Fibroblast of skin of right biceps (primary cell): Measurements from ENCODE around the gene ATP10A.

Experiments
- DNase-seq: peaks from one replicate; pipeline ENCODE4 v3.0.0-alpha.2; 2013

ATP10A gene

GRCh38 chr15:25694239-25694584, 168.9 kb downstream of the ATP10A start:
- DNase-seq = no peak

GRCh38 chr15:25693321-25694238, 169.5 kb downstream of the ATP10A start:
- DNase-seq = no peak

- DNase-seq = peak; percentile 39
Observed at GRCh38 chr15:25691544-25692430, 171.3 kb downstream of the ATP10A start.

- DNase-seq = peak; percentile 87
Observed at GRCh38 chr15:25690673-25691543, 172.2 kb downstream of the ATP10A start.

GRCh38 chr15:25689592-25689991, 173.5 kb downstream of the ATP10A start:
- DNase-seq = no peak

- no peak for DNase-seq
Observed at GRCh38 chr15:25688166-25688565, 175.0 kb downstream of the ATP10A start.

- DNase-seq = no peak
Observed at GRCh38 chr15:25687689-25688088, 175.4 kb downstream of the ATP10A start.

GRCh38 chr15:25687276-25687675, 175.9 kb downstream of the ATP10A start:
- DNase-seq = no peak

- no peak for DNase-seq
Observed at GRCh38 chr15:25686780-25687179, 176.3 kb downstream of the ATP10A start.

- DNase-seq = peak; percentile 92
Observed at GRCh38 chr15:25684521-25685431, 178.4 kb downstream of the ATP10A start.

GRCh38 chr15:25683911-25684310, 179.2 kb downstream of the ATP10A start:
- DNase-seq = no peak

GRCh38 chr15:25683415-25683814, 179.7 kb downstream of the ATP10A start:
- no peak for DNase-seq

GRCh38 chr15:25682340-25682739, 180.8 kb downstream of the ATP10A start:
- no peak for DNase-seq

- no peak for DNase-seq
Observed at GRCh38 chr15:25680686-25681025, 182.5 kb downstream of the ATP10A start.

- DNase-seq = no peak
Observed at GRCh38 chr15:25679964-25680685, 183.0 kb downstream of the ATP10A start.

GRCh38 chr15:25679492-25679891, 183.6 kb downstream of the ATP10A start:
- DNase-seq = no peak

GRCh38 chr15:25678500-25678855, 184.6 kb downstream of the ATP10A start:
- DNase-seq = no peak

- no peak for DNase-seq
Observed at GRCh38 chr15:25677719-25678499, 185.2 kb downstream of the ATP10A start.

- no peak for DNase-seq
Observed at GRCh38 chr15:25676070-25676469, 187.1 kb downstream of the ATP10A start.

GRCh38 chr15:25675396-25675795, 187.7 kb downstream of the ATP10A start:
- DNase-seq = no peak
